Mesendoderm (in vitro differentiated cells): ENCODE data around the gene NCOR2.

Experiments
- DNase-seq: peaks from one replicate; pipeline ENCODE4 v3.0.0; 2013
- H2AK5ac ChIP-seq: 2 replicates; pipeline ENCODE4 v1.6.1; 2013; ENCODE audit warnings: low read length, inconsistent platforms
- H2BK120ac ChIP-seq: 2 replicates; pipeline ENCODE4 v1.6.1; 2013; ENCODE audit warnings: low read depth, mild to moderate bottlenecking, low read length, moderate library complexity, mixed read lengths
- H2BK15ac ChIP-seq: replicated peaks from 2 replicates; pipeline ENCODE4 v1.6.1; 2013; ENCODE audit warnings: low read depth, mild to moderate bottlenecking, moderate library complexity
- H2BK5ac ChIP-seq: 2 replicates; pipeline ENCODE4 v1.6.1; 2013; ENCODE audit warnings: low read length, inconsistent platforms
- H3K18ac ChIP-seq: 2 replicates; pipeline ENCODE4 v1.6.1; 2013; ENCODE audit warnings: mild to moderate bottlenecking, low read length, mixed read lengths
- H3K23ac ChIP-seq: one replicate; pipeline ENCODE4 v1.6.1; 2013; ENCODE audit warnings: low read length
- H3K27ac ChIP-seq: 2 replicates; pipeline ENCODE4 v1.5.1; 2013; ENCODE audit warnings: low read depth, mild to moderate bottlenecking, inconsistent platforms, low read length, moderate library complexity
- H3K27me3 ChIP-seq: 2 replicates; pipeline ENCODE4 v1.6.1; 2013; ENCODE audit warnings: low read length, control low read depth, mild to moderate bottlenecking, inconsistent platforms; ENCODE audit not compliant: insufficient read depth, poor library complexity
- H3K36me3 ChIP-seq: 2 replicates; pipeline ENCODE4 v1.6.1; 2013; ENCODE audit warnings: low read length, inconsistent platforms; ENCODE audit not compliant: control insufficient read depth, insufficient read depth
- H3K4ac ChIP-seq: one replicate; pipeline ENCODE4 v1.6.1; 2013; ENCODE audit warnings: low read depth, mild to moderate bottlenecking, low read length, moderate library complexity
- H3K4me1 ChIP-seq: 2 replicates; pipeline ENCODE4 v1.6.1; 2013; ENCODE audit warnings: low read depth, low read length, inconsistent platforms; ENCODE audit not compliant: control insufficient read depth
- H3K4me2 ChIP-seq: 2 replicates; pipeline ENCODE4 v1.6.1; 2013; ENCODE audit warnings: low read length
- H3K4me3 ChIP-seq: 2 replicates; pipeline ENCODE4 v1.5.1; 2013; ENCODE audit warnings: mild to moderate bottlenecking, low read length
- H3K56ac ChIP-seq: one replicate; pipeline ENCODE4 v1.6.1; 2013; ENCODE audit warnings: low read length
- H3K79me1 ChIP-seq: 2 replicates; pipeline ENCODE4 v1.6.1; 2013; ENCODE audit warnings: low read length, inconsistent platforms
- H3K79me2 ChIP-seq: 2 replicates; pipeline ENCODE4 v1.6.1; 2013; ENCODE audit warnings: mild to moderate bottlenecking, low read length; ENCODE audit not compliant: control insufficient read depth, insufficient read depth
- H3K9ac ChIP-seq: 2 replicates; pipeline ENCODE4 v1.6.1; 2013; ENCODE audit warnings: low read length, inconsistent platforms
- H4K5ac ChIP-seq: one replicate; pipeline ENCODE4 v1.6.1; 2013; ENCODE audit warnings: low read length
- H4K8ac ChIP-seq: one replicate; pipeline ENCODE4 v1.6.1; 2013; ENCODE audit warnings: low read depth, mild to moderate bottlenecking, control low read depth, low read length, moderate library complexity
- WGBS: extraction: QIAGEN DNeasy Blood & Tissue Kit; methylation state at CpG from one replicate; pipeline ENCODE4 v1.1.7; 2013; ENCODE audit warnings: low lambda C conversion rate, missing lambda C conversion rate; ENCODE audit not compliant: insufficient coverage; ENCODE audit errors: extremely low coverage; 5-methylcytosine and 5-hydroxymethylcytosine counted together

The NCOR2 gene

GRCh38 chr12:124607681-124608425, 40.4 kb upstream of the NCOR2 start:
- no peak for DNase-seq
- no peak overlapping the region for H2BK120ac ChIP-seq
- H3K4me3 ChIP-seq, result no peak overlapping the region
- H3K9ac ChIP-seq, result no peak overlapping the region
- H3K27ac ChIP-seq, result no peak overlapping the region
- H3K36me3 ChIP-seq, result no peaks in the 10 kb centered on the region
- H3K27me3 ChIP-seq, result no peaks in the 10 kb centered on the region
- H4K8ac ChIP-seq, result no peak overlapping the region
- no peak overlapping the region for H3K56ac ChIP-seq
- no peaks in the 10 kb centered on the region for H3K4me1 ChIP-seq
- H2BK15ac ChIP-seq, result no peak overlapping the region
- no peak overlapping the region for H4K5ac ChIP-seq
- H3K4me2 ChIP-seq, result no peak overlapping the region
- no peaks in the 10 kb centered on the region for H3K79me2 ChIP-seq
- H3K23ac ChIP-seq, result no peak overlapping the region
- WGBS, result no CpG with 5 or more reads among the region's 23 CpGs
- H2BK5ac ChIP-seq, result no peak overlapping the region
- no peak overlapping the region for H3K4ac ChIP-seq
- H3K18ac ChIP-seq, result no peak overlapping the region
- no peaks in the 10 kb centered on the region for H3K79me1 ChIP-seq
- H2AK5ac ChIP-seq, result no peak overlapping the region

DNA sequence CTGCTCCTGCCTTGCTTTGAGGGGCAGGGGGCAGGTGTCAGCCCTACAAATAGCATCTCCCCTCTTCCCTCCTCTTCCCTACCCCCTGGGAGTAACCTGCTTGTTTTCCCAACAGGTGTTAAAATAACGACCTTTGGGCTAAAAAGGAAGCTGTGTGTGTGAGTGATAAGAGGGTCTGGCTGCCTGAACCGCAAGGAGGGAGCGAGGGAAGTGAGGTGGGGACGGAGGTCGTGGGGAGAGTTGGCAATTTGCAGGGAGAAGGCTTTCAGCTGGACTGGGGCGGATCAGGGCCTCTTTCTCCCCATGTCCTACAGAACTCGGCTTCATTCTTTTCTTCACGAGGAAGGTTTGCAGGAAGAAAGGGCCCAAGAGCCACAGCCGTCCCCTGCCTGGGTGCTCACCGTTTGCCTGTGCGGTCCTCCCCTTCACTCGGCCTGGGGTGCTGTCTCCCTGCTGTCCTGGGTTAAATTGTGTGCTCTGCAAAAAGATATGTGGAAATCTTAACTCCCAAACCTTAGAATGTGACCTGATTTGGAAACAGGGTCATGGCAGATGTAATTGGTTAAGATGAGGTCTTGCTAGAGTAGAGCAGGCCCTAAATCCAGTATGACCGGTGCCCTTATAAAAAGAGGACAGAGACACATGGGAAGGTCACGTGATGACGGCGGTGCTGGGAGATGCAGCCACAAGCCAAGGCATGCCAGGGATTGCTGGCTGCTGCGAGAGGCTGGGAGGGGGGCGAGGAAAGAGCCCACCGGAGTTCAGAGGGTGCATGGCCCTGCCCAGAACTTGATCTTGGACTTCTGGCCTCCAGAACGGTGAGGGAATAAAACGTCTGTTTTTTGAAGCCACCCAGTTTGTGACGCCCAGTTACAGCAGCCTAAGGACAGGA, 38.7 kb upstream of the NCOR2 start:
- Histone ChIP-seq H3K23ac (no peak overlapping the region), H3K9ac (no peak overlapping the region)
- DNase-seq, result peak; percentile 31

DNA sequence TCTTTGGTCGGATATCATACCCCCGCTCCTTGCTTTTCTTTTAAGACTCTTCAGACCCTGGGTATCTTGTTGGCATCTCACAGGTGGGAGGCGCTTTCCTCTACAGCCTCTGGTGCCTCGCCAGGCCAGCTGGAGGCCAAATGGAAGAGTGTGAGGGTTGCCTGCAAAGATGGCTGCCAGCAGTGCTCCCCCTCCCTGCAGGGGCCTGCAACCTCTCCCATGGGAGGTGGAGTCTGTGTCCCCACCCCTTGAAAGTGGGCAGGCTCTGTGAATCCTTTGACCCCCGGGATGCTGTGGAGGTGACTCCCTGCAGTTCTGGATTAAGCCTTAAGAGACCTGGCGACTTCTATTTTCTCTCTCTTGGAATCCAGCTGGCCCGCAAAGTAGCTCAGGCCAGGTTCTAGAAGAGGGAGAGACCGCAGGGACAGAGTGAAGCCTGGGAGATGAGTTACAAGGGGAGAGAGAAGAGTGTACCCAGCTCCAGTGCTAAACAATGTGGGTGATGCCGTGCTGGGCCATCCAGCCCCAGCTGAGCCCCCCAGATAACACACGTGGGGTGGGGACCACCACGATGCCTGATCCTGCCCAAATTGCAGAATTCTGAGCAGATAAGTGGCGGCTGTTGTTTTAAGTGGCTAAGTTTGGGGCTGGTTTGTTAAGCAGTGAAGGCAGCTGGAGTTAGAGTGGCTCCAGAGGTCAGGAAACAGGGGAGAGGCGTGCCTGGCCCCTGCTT, 37.9 kb upstream of the NCOR2 start:
- H4K8ac ChIP-seq, result no peak overlapping the region
- H3K36me3 ChIP-seq, result no peaks in the 10 kb centered on the region
- no peak overlapping the region for H2BK120ac ChIP-seq
- no peak overlapping the region for H3K4me3 ChIP-seq
- no peak overlapping the region for H3K56ac ChIP-seq
- H3K18ac ChIP-seq, result no peak overlapping the region
- H3K79me2 ChIP-seq, result no peaks in the 10 kb centered on the region
- no peaks in the 10 kb centered on the region for H3K79me1 ChIP-seq
- DNase-seq, result peak; percentile 45
- H3K4me1 ChIP-seq, result no peaks in the 10 kb centered on the region
- WGBS, result no CpG with 5 or more reads among the region's 13 CpGs
- H3K23ac ChIP-seq, result no peak overlapping the region
- no peak overlapping the region for H4K5ac ChIP-seq
- no peak overlapping the region for H3K9ac ChIP-seq
- no peaks in the 10 kb centered on the region for H3K27me3 ChIP-seq
- H2BK5ac ChIP-seq, result no peak overlapping the region
- H3K4me2 ChIP-seq, result no peak overlapping the region
- no peak overlapping the region for H2BK15ac ChIP-seq
- no peak overlapping the region for H3K4ac ChIP-seq
- H3K27ac ChIP-seq, result no peak overlapping the region
- no peak overlapping the region for H2AK5ac ChIP-seq

More for the DNA sequence above, 38.7 kb upstream of the NCOR2 start:
- Histone ChIP-seq H3K4ac (no peak overlapping the region), H3K27ac (no peak overlapping the region), H3K56ac (no peak overlapping the region), H3K18ac (no peak overlapping the region), H3K4me2 (no peak overlapping the region), H2BK120ac (no peak overlapping the region), H3K4me3 (no peak overlapping the region), H2AK5ac (no peak overlapping the region), H4K5ac (no peak overlapping the region), H3K79me1 (no peaks in the 10 kb centered on the region), H3K79me2 (no peaks in the 10 kb centered on the region), H3K27me3 (no peaks in the 10 kb centered on the region), H3K36me3 (no peaks in the 10 kb centered on the region), H2BK5ac (no peak overlapping the region), H3K4me1 (no peaks in the 10 kb centered on the region), H4K8ac (no peak overlapping the region), H2BK15ac (no peak overlapping the region)
- no CpG with 5 or more reads among the region's 22 CpGs for WGBS

GRCh38 chr12:124604264-124604680, 36.9 kb upstream of the NCOR2 start:
- Histone ChIP-seq H3K4me1 (no peaks in the 10 kb centered on the region), H2BK15ac (no peak overlapping the region), H2BK120ac (no peak overlapping the region), H3K27me3 (no peaks in the 10 kb centered on the region), H3K4me2 (no peak overlapping the region), H4K8ac (no peak overlapping the region), H3K4ac (no peak overlapping the region), H2BK5ac (no peak overlapping the region), H3K56ac (no peak overlapping the region), H3K36me3 (no peaks in the 10 kb centered on the region), H3K23ac (no peak overlapping the region), H4K5ac (no peak overlapping the region), H3K9ac (no peak overlapping the region), H3K4me3 (no peak overlapping the region), H3K27ac (no peak overlapping the region), H3K79me2 (no peaks in the 10 kb centered on the region), H2AK5ac (no peak overlapping the region), H3K18ac (no peak overlapping the region), H3K79me1 (no peaks in the 10 kb centered on the region)
- no CpG with 5 or more reads among the region's 6 CpGs for WGBS
- no peak for DNase-seq

DNA sequence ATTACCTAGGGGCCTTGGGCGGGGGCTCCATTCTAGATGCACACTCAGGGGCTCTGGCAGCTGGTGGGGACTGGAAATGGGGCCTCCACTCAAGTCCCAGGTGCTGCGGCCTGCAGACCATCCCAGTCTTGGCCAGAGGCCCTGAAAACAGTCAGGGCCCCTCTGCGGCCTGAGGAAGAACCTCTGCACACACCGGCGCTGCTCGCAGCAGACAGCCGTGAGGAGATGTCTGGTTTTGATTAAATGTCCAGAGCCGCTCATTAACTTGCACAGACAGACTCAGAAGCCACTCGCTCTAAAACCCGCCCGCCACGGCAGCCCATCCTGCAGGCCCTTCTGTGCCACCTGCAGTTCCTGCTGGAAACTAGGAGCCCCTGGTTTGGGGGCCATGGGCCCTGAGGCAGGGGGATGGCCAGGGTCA, 36.4 kb upstream of the NCOR2 start:
- Histone ChIP-seq H3K56ac (no peak overlapping the region), H3K79me2 (no peaks in the 10 kb centered on the region), H3K4me2 (no peak overlapping the region), H3K36me3 (no peaks in the 10 kb centered on the region), H3K18ac (no peak overlapping the region), H3K4ac (no peak overlapping the region), H3K9ac (no peak overlapping the region), H3K27me3 (no peaks in the 10 kb centered on the region), H3K27ac (no peak overlapping the region), H4K5ac (no peak overlapping the region), H2BK5ac (no peak overlapping the region), H2BK15ac (no peak overlapping the region), H4K8ac (no peak overlapping the region), H3K23ac (no peak overlapping the region), H3K79me1 (no peaks in the 10 kb centered on the region), H3K4me1 (no peaks in the 10 kb centered on the region), H2BK120ac (no peak overlapping the region), H3K4me3 (no peak overlapping the region), H2AK5ac (no peak overlapping the region)
- WGBS, result no CpG with 5 or more reads among the region's 12 CpGs
- no peak for DNase-seq
